IgD-negative memory B cell (primary cell): ENCODE data around the gene HS3ST3B1. TPM values are rescaled to one million over a fixed set of nuclear protein-coding genes. Genes with fewer than 3 reads are reported as not detected.

Source experiments
- H3K27ac Mint-ChIP-seq, 3 donors: one replicate each; pipeline ENCODE4 v1.8.0; 2020 to 2022; ENCODE audit warnings: mild to moderate bottlenecking in 3 of 3, mixed read lengths in 3 of 3, moderate library complexity in 1 of 3
- H3K27me3 Mint-ChIP-seq: one replicate; pipeline ENCODE4 v1.8.0; 2021; ENCODE audit warnings: mixed read lengths
- H3K36me3 Mint-ChIP-seq: one replicate; pipeline ENCODE4 v1.8.0; 2020; ENCODE audit warnings: mild to moderate bottlenecking, mixed read lengths
- H3K4me1 Mint-ChIP-seq, 3 donors: one replicate each; pipeline ENCODE4 v1.8.0; 2020 to 2022; ENCODE audit warnings: mixed read lengths in 3 of 3, mild to moderate bottlenecking in 1 of 3
- H3K4me3 Mint-ChIP-seq, 4 donors: one replicate each; pipeline ENCODE4 v1.8.0; 2020 to 2022; ENCODE audit warnings: mild to moderate bottlenecking in 4 of 4, mixed read lengths in 4 of 4, moderate library complexity in 3 of 4
- H3K9me3 Mint-ChIP-seq, 3 donors: one replicate each; pipeline ENCODE4 v1.8.0; 2020 to 2021; ENCODE audit warnings: mixed read lengths in 3 of 3, mild to moderate bottlenecking in 1 of 3
- polyA plus RNA-seq: library from polyadenylated mRNA; unstranded; fragments of 300-500 nt; fragmentation: Illumina TruSeq; gene quantifications from one replicate; pipeline ENCODE4 v1.2.3, GENCODE V29; 2021

The HS3ST3B1 gene
- polyA plus RNA-seq, 1 donor from 2014 or later, result 0.70 TPM

DNA sequence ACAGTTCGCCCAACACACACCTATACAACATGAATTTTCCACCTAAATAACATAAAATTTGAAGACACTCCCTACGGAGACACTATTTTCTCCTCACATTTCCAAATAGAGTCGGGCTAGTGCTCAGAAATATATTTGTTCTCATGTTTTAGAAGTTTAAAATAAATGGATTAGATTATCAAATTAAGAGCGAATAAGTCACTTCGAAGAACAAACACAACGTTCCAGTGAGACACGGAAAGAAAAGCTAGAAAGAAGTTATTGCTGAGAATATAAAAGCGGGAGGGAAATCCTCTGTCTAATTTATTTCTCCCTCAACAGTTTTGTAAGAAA, 2.0 kb upstream of the HS3ST3B1 start:
- peak overlapping the region in 1 of 3 donors; percentile 95 for H3K27ac Mint-ChIP-seq
- peaks cover 0 to 8% (median 2%) of the 10 kb centered on the region in 3 donors for H3K9me3 Mint-ChIP-seq
- H3K4me3 Mint-ChIP-seq, result peak overlapping the region; percentile 60 to 90 (median 74)
- H3K4me1 Mint-ChIP-seq, result peaks cover 12 to 39% (median 24%) of the 10 kb centered on the region in 3 donors
- peaks cover 2% of the 10 kb centered on the region for H3K36me3 Mint-ChIP-seq
- H3K27me3 Mint-ChIP-seq, result peaks cover 65% of the 10 kb centered on the region

DNA sequence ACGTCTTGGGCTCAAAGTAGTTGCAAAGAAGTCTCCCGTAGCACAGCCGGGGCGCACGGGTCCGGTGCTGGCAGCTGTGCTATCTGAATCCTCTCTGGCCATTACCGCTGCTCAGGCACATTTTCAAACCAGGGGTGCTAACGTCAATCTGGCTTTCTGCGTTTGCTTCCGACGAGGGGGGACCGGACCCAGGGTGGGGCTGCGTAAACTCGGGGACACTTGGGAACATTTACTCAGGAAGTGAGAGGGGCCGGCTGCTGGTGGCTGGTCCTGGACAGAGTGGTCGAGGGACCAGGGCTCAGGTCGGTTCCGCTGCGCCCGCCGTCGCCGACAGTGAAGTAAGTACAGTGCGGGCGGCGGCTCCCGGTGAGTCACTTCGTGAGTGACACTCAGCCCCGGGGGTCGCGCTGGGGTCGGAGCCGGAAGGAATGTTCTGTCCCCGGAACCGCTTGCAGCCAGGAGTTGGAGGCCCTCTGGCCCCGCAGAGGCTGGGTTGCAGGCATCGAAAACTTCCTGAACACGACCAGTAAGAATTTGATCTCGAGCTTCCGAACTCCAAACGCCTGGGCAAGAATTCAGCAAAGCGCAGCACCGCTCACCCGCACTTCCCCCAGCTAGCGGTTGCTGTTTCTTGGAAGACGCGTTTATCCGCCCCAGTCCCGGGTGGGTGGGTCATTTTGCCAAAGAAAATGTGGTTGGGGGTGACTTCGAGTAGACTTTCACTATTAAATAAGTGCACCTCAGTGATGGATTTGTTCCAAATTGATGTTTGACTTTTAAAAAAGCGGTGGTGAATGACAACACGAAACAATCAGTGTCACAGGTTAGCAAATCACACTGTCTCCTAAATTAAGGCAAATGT, 1.4 kb upstream of the HS3ST3B1 start:
- Mint-ChIP-seq H3K27me3 (peaks cover 66% of the 10 kb centered on the region), H3K9me3 (peaks cover 0 to 8% (median 2%) of the 10 kb centered on the region in 3 donors), H3K36me3 (peaks cover 2% of the 10 kb centered on the region), H3K4me1 (peaks cover 13 to 39% (median 24%) of the 10 kb centered on the region in 3 donors), H3K27ac (peak overlapping the region in 2 of 3 donors; percentile 59 to 95), H3K4me3 (peak overlapping the region; percentile 83 to 91 (median 89))

DNA sequence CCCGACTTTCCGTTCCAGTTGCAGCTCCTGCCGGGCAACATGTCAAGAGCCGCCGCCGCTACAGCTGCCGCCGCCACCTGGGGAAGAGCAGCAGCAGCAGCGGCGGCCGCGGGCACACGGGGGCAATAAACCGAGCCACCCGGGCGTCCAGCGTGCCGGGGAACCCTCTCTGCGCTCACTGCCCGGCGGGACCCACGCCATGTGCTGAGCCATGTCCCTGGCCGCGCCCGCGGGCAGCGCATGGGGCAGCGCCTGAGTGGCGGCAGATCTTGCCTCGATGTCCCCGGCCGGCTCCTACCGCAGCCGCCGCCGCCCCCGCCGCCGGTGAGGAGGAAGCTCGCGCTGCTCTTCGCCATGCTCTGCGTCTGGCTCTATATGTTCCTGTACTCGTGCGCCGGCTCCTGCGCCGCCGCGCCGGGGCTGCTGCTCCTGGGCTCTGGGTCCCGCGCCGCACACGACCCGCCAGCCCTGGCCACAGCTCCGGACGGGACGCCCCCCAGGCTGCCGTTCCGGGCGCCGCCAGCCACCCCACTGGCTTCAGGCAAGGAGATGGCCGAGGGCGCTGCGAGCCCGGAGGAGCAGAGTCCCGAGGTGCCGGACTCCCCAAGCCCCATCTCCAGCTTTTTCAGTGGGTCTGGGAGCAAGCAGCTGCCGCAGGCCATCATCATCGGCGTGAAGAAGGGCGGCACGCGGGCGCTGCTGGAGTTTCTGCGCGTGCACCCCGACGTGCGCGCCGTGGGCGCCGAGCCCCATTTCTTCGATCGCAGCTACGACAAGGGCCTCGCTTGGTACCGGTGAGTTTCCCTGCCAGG, 604 bp downstream of the HS3ST3B1 start:
- H3K27ac Mint-ChIP-seq, result peak overlapping the region in 2 of 3 donors; percentile 84 to 95
- peaks cover 14 to 31% (median 22%) of the 10 kb centered on the region in 3 donors for H3K4me1 Mint-ChIP-seq
- H3K27me3 Mint-ChIP-seq, result peaks cover 65% of the 10 kb centered on the region
- H3K9me3 Mint-ChIP-seq, result peaks cover 0 to 8% (median 2%) of the 10 kb centered on the region in 3 donors
- H3K36me3 Mint-ChIP-seq, result peaks cover 2% of the 10 kb centered on the region
- H3K4me3 Mint-ChIP-seq, result peak overlapping the region; percentile 83 to 91 (median 89)

DNA sequence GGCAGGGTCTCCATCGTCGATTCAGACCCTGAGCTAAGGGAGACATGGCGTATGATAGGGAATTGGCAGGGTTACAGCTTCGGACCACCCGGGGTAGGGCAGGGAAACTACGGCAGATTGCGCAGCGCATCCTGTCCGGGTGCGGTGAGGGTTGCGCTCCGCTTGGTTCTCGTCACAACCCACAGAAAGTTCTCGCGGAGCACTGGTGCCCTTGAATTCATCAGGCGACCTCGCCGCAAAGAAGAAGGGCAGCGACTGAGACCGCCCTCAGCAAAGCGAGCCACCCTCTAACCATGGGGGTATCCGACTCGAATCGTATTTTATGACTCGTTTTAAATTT, 1.2 kb downstream of the HS3ST3B1 start:
- peaks cover 0 to 8% (median 2%) of the 10 kb centered on the region in 3 donors for H3K9me3 Mint-ChIP-seq

DNA sequence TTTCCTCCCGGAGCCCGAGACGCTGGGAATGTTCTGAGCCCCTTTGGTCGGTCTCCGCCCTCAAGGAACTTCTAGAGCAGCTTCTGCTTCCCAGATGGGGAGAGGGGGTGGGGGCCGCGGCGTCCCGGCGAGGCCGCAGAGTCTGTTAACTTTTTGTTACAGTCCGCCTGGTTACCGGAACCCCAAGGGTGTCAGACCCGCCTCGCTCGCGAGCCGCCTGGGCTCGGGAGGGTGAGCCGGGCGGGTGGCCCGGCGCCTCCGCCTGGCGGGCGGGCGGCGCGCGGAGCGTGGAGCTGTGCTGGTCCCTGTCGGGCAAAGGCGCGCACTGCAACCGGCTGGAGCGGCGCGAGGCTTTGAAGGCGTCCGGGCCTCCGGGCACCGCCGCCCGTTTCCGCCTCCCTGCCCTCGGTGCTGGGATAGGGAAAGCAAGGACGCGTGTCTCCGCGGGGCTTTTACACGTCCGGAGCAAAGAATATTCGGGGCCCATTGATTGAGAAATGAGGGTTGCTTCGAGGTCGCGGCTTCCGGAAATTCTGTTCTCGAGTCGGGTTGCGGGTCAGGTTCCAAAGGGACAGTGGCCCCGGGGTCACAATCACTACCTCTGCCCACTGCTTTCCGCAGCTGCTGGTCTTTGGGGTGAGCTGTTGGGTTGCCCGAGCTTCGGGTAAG, 1.7 kb downstream of the HS3ST3B1 start:
- Mint-ChIP-seq H3K9me3 (peaks cover 0 to 8% (median 2%) of the 10 kb centered on the region in 3 donors), H3K4me1 (peaks cover 14 to 29% (median 22%) of the 10 kb centered on the region in 3 donors), H3K4me3 (peak overlapping the region; percentile 83 to 89 (median 87)), H3K27ac (peak overlapping the region in 2 of 3 donors; percentile 75 to 91), H3K27me3 (peaks cover 65% of the 10 kb centered on the region), H3K36me3 (peaks cover 2% of the 10 kb centered on the region)

More for the DNA sequence above, 1.2 kb downstream of the HS3ST3B1 start:
- Mint-ChIP-seq H3K27me3 (peaks cover 66% of the 10 kb centered on the region), H3K4me1 (peaks cover 14 to 29% (median 22%) of the 10 kb centered on the region in 3 donors), H3K36me3 (peaks cover 2% of the 10 kb centered on the region), H3K27ac (peak overlapping the region in 1 of 3 donors; percentile 82), H3K4me3 (peak overlapping the region; percentile 76 to 89 (median 86))

DNA sequence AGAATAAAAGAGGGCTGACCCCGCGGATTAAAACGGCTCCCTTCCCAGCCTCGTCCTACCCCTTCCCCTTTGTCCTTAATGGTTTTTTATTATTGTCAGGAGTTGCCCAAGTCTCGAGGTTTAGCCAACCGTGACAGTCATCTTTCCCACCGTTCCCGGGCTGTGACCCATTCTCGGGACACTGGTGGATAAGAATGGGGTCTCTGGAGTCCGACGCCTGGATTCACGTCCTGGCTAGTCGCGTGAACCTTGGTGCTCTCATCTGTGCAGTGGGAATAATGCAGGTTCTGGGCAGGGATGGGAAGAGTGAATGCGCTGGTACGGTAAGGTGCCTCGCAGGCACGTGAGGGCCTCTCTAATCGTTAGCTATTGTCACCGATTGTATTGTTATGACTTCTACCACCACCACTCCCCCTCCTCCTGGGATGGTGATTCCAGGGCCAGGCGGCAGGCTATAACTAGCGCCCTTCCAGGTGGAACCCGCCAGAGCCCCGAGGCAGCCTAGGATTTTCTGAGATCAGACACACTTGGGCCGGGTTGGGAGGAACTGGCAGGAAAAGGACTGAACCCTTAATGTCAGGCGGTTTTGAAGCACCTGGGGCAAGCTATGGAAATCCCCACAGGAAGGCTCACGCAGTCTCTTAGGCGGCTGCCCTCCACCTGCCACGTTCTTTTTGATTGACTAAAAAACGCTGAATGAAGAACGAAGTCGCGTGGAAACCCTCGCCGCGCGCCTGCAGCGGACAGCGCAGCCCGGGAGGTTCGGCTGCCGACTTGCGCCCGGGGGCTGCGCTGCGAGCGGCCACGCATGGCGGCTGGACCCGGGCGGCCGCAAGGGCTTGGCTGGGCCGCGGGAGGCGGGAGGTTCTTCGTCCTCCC, 2.7 kb downstream of the HS3ST3B1 start:
- H3K27me3 Mint-ChIP-seq, result peaks cover 56% of the 10 kb centered on the region
- H3K27ac Mint-ChIP-seq, result peak overlapping the region; percentile 23 to 91 (median 75)
- H3K4me1 Mint-ChIP-seq, result peaks cover 14 to 24% (median 22%) of the 10 kb centered on the region in 3 donors
- H3K9me3 Mint-ChIP-seq, result peaks cover 0 to 3% (median 2%) of the 10 kb centered on the region in 3 donors
- peaks cover 2% of the 10 kb centered on the region for H3K36me3 Mint-ChIP-seq
- peak overlapping the region; percentile 68 to 86 (median 78) for H3K4me3 Mint-ChIP-seq

DNA sequence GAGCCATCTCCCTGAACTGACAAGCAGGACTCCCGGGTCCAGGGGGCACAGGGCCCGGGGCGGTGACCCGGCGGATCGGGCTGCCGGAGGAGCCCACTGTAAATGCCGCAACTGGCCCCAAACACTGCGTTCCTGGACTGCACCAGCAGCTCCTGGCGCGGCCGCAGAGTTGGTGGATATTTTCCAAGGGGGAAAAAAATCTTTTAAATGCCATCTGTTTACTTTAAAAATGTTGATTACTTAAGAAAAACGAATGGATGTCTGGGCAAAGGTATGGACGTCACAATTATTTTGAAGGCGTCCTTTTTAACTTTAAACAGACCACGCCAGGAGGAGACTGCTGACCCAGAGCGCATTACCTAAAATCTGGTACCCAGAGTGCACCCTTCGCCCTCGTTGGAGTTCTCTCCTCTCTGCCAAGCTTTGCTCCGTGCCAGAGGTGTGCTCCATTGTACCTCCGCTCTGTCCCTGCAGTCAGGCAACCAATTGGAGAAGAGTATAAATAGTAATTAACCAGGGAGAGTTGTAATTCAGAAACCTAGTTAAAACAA, 3.4 kb downstream of the HS3ST3B1 start:
- peaks cover 12 to 24% (median 18%) of the 10 kb centered on the region in 3 donors for H3K4me1 Mint-ChIP-seq
- H3K36me3 Mint-ChIP-seq, result peaks cover 2% of the 10 kb centered on the region
- H3K27me3 Mint-ChIP-seq, result peaks cover 49% of the 10 kb centered on the region
- peak overlapping the region in 1 of 3 donors; percentile 76 for H3K27ac Mint-ChIP-seq
- peak overlapping the region in 1 of 4 donors; percentile 52 for H3K4me3 Mint-ChIP-seq
- H3K9me3 Mint-ChIP-seq, result peaks cover 0 to 2% (median 0%) of the 10 kb centered on the region in 3 donors

DNA sequence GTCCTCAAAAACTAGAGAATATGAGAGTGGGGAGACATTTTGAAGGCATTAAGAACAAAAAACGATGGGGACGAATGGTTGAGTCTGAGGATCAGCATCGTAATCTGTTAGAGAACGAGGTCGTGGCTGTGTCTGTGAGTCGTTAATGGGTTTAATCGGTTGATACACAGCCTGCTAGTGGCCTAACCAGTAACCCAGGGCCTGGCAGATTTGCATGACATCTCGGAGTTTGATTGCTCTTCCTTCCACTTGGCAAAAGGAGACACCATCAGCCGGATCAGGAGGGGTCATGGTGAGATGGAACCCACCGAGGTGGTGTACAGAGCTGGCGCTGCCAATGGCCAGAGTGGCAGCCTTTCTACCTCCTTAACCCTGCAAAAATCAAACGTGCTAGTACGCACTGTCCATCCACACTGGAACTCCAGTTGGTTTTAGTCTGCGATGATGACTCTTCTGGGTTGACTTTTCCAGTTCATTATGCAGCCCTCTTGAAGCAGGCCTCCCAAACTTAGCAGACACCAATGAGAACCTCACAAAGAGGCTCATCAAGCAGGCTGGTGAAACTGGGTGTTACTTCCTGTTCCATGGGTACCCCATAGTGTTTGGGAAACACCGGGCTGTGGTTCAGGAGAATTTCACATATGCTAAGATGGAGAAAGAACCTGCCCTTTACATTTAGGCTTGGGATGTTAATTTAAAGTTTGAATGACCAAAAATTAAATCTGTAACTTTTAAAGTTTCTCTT, 4.1 kb downstream of the HS3ST3B1 start:
- H3K9me3 Mint-ChIP-seq, result peaks cover 0 to 2% (median 0%) of the 10 kb centered on the region in 3 donors
- H3K4me3 Mint-ChIP-seq, result peak overlapping the region in 1 of 4 donors; percentile 52
- peaks cover 48% of the 10 kb centered on the region for H3K27me3 Mint-ChIP-seq
- H3K4me1 Mint-ChIP-seq, result peaks cover 12 to 18% (median 12%) of the 10 kb centered on the region in 3 donors
- H3K36me3 Mint-ChIP-seq, result peaks cover 2% of the 10 kb centered on the region
- H3K27ac Mint-ChIP-seq, result peak overlapping the region in 1 of 3 donors; percentile 76

DNA sequence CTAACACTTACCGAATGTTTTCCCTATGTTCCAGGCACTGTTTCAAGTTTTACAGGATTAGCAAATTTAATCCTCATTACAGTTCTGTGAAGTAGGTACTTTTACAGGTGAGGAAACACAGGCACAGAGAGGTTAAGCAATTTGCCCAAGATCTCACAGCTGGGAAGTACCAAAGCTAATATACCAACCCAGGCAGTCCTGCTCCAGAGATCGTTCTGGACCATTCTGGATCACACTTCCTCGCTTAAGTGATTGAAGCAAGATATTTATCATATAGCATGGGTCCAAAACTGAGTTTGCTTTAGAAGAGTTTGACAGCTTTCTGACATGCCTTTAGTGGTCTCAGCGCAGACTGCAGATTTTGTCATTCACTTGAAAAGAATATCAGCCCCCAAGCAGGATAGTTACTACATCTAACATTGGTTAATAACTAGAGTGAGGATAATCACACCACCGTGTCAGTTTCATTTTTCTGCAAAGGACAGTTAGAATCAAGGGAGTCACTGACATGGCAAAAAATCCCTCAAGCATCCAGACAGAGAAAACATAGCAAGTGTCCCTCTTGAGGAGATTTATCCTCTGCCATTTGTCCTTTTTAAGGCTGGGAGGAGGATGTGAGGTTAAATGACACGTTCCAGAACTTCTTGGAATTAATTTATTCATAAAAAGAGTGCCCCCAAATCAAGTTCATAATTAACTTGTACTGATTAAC, 5.1 kb downstream of the HS3ST3B1 start:
- H3K27me3 Mint-ChIP-seq, result peaks cover 46% of the 10 kb centered on the region
- H3K4me3 Mint-ChIP-seq, result peak overlapping the region in 1 of 4 donors; percentile 28
- H3K36me3 Mint-ChIP-seq, result no peaks in the 10 kb centered on the region
- H3K4me1 Mint-ChIP-seq, result peaks cover 2 to 14% (median 7%) of the 10 kb centered on the region in 3 donors
- H3K27ac Mint-ChIP-seq, result peak overlapping the region in 1 of 3 donors; percentile 32
- no peaks in the 10 kb centered on the region for H3K9me3 Mint-ChIP-seq

DNA sequence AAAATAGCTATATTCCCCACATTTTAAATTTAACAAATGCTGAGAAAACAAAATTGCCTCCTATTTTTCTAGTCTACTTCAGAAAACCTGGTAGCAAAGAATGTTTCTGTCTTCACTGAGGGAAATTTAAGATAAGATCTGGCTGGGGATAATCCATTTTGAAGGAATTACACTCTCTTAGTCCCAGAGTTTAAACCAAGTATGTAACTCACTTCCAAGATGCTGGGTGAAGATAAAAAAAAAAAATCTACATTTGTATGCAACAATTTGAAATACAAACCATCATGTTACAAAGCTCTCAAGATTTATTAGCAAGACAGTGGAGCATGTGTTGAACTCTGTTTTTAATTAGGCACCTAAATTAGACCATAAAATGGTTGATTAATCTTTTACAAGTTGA, 5.7 kb downstream of the HS3ST3B1 start:
- Mint-ChIP-seq H3K27ac (no peak overlapping the region), H3K4me3 (peak overlapping the region in 1 of 4 donors; percentile 28), H3K4me1 (peaks cover 0 to 13% (median 7%) of the 10 kb centered on the region in 3 donors), H3K9me3 (no peaks in the 10 kb centered on the region), H3K36me3 (no peaks in the 10 kb centered on the region), H3K27me3 (peaks cover 47% of the 10 kb centered on the region)

DNA sequence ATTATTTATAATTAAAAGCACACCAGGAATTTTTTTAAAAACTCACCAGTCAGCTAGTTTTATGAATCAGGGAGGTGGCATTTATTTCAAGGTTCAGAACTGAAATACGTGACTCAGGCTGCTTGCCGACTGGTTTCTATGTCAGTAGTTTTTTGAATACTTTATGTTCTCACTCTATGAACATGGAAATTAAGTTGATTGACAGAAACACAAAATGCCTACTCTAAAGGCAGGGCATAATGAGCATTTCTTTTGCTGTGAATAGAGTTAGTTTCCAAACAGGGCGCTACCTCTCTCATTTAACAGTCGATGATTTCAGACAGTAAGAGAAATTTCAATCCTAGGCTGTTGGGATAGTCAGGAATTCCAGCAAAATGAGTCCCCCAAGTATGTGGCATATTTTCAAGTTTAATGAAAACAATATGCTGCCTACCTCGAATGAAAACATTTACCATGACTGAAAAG, 6.7 kb downstream of the HS3ST3B1 start:
- peaks cover 1% of the 10 kb centered on the region for H3K36me3 Mint-ChIP-seq
- H3K27ac Mint-ChIP-seq, result no peak overlapping the region
- peaks cover 0 to 13% (median 10%) of the 10 kb centered on the region in 3 donors for H3K4me1 Mint-ChIP-seq
- no peaks in the 10 kb centered on the region for H3K9me3 Mint-ChIP-seq
- peaks cover 49% of the 10 kb centered on the region for H3K27me3 Mint-ChIP-seq
- H3K4me3 Mint-ChIP-seq, result no peak overlapping the region

DNA sequence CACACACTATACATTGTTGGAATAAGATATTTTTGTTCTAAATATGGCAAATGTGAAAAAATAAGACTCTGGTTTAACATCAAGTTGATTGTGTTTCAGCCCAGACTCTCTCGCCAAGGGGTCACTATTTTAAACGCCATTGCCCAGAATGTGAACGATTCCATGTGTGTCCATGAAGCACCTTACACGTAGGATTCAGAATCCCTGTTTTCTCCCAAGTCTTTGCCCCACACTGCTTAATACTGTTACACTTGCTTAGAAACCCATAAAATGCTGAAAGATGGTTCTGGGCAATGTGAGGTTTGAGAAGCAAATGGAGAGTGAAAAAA, 7.7 kb downstream of the HS3ST3B1 start:
- Mint-ChIP-seq H3K27ac (no peak overlapping the region), H3K27me3 (peaks cover 42% of the 10 kb centered on the region), H3K4me3 (peak overlapping the region in 3 of 4 donors; percentile 6 to 60 (median 59)), H3K36me3 (peaks cover 1% of the 10 kb centered on the region), H3K9me3 (no peaks in the 10 kb centered on the region), H3K4me1 (peaks cover 0 to 10% (median 8%) of the 10 kb centered on the region in 3 donors)
